A549 (cell line): ENCODE data around the gene CDC42BPG. TPM values are rescaled to one million over a fixed set of nuclear protein-coding genes. Genes with fewer than 3 reads are reported as not detected.

Experiments used
- ATAC-seq, 2 experiments: fragments of 200-7000 bp in 1 of 2; fragments of >200 bp in 1 of 2; cut with Nextera tagmentation in 1 of 2; cut with Tn5 transposase in 1 of 2; 3 replicates each; pipeline versions ENCODE4 v1.8.0 to v1.9.1; 2018 to 2020; ENCODE audit warnings: mild to moderate bottlenecking in 1 of 2, moderate library complexity in 1 of 2
- CTCF ChIA-PET: fragments of 300-600 bp; sonication (Branson Sonifier 250); formaldehyde crosslinking; extraction: SDS; loops from one replicate; lab custom pipeline; 2021; ENCODE audit warnings: antibody characterized with exemption, inconsistent platforms; lab: Yijun Ruan, JAX
- POLR2A ChIA-PET: fragments of 350-600 bp; formaldehyde crosslinking; extraction: SDS; loops from one replicate; lab custom pipeline; 2021; ENCODE audit warnings: antibody characterized with exemption, inconsistent platforms; lab: Yijun Ruan, JAX
- DNase-seq, 2 experiments: peaks; one replicate each; pipeline versions ENCODE4 v3.0.0 to v3.0.0-alpha.2; 2011 to 2016; ENCODE audit warnings: low read depth in 1 of 2, low spot score in 1 of 2
- FAIRE-seq: peaks from 2 replicates; lab custom pipeline; 2011; peaks lifted over from hg19 to GRCh38; lab: Jason Lieb, UNC
- H3K27ac ChIP-seq, 2 experiments: fragments of >200 bp; sonication (Bioruptor Twin); formaldehyde crosslinking; 3 replicates each; pipeline ENCODE4 v1.5.1; 2016 to 2017
- H3K4me1 ChIP-seq: fragments of >200 bp; sonication (Bioruptor Twin); formaldehyde crosslinking; 3 replicates; pipeline ENCODE4 v1.6.1; 2016
- H3K4me2 ChIP-seq: fragments of >200 bp; sonication (Bioruptor Twin); formaldehyde crosslinking; 3 replicates; pipeline ENCODE4 v1.6.1; 2016
- H3K4me3 ChIP-seq: fragments of >200 bp; sonication (Bioruptor Twin); formaldehyde crosslinking; 3 replicates; pipeline ENCODE4 v1.5.1; 2016
- H3K9me3 ChIP-seq: fragments of >200 bp; sonication (Bioruptor Twin); formaldehyde crosslinking; 3 replicates; pipeline ENCODE4 v1.6.1; 2016
- CTCF ChIP-seq: fragments of >200 bp; sonication (Bioruptor Twin); formaldehyde crosslinking; IDR thresholded peaks from 3 replicates; pipeline ENCODE4 v1.5.1; 2016
- FOSB ChIP-seq: fragments of 250-450 bp; sonication (Bioruptor Pico); IDR thresholded peaks from 2 replicates; pipeline ENCODE4 v1.5.0; 2020; ENCODE audit warnings: mild to moderate bottlenecking, moderate library complexity
- GATA3 ChIP-seq: IDR thresholded peaks from 2 replicates; pipeline ENCODE4 v1.6.1; 2012; ENCODE audit warnings: borderline replicate concordance
- HOXA7 ChIP-seq: fragments of 250-450 bp; sonication (Bioruptor Pico); IDR thresholded peaks from 2 replicates; pipeline ENCODE4 v1.5.0; 2020; ENCODE audit warnings: mild to moderate bottlenecking, moderate library complexity
- HOXB13 ChIP-seq: fragments of 250-450 bp; sonication (Bioruptor Pico); IDR thresholded peaks from 2 replicates; pipeline ENCODE4 v1.5.0; 2020; ENCODE audit warnings: low read depth, mild to moderate bottlenecking, moderate library complexity
- NR3C1 ChIP-seq: fragments of >200 bp; sonication (Bioruptor Twin); formaldehyde crosslinking; IDR thresholded peaks from 3 replicates; pipeline ENCODE4 v1.6.1; 2017
- PBX3 ChIP-seq: IDR thresholded peaks from 2 replicates; pipeline ENCODE4 v1.6.1; 2012
- RAD21 ChIP-seq, 2 experiments: fragments of >200 bp in 1 of 2; sonication (Bioruptor Twin) in 1 of 2; formaldehyde crosslinking in 1 of 2; IDR thresholded peaks in 1 of 2; conservative IDR thresholded peaks in 1 of 2; 2 replicates in 1 of 2; 3 replicates in 1 of 2; pipeline ENCODE4 v1.6.1; 2012 to 2018; ENCODE audit warnings: inconsistent platforms in 1 of 2
- RNF2 ChIP-seq: fragments of 200-600 bp; sonication (generic); IDR thresholded peaks from 2 replicates; pipeline ENCODE4 v1.6.1; 2016; ENCODE audit warnings: low read depth, mild to moderate bottlenecking, antibody characterized with exemption, moderate library complexity, borderline replicate concordance
- SMC3 ChIP-seq: fragments of >200 bp; sonication (Bioruptor Twin); formaldehyde crosslinking; IDR thresholded peaks from 3 replicates; pipeline ENCODE4 v1.6.1; 2018; ENCODE audit warnings: inconsistent platforms
- ZNF302 ChIP-seq: fragments of 250-450 bp; sonication (Bioruptor Pico); IDR thresholded peaks from 2 replicates; pipeline ENCODE4 v1.9.0; 2021; ENCODE audit warnings: inconsistent platforms, mild to moderate bottlenecking, moderate library complexity
- WGBS: methylation state at CpG from one replicate; pipeline ENCODE4 v1.1.6; 2017; ENCODE audit errors: missing lambda C conversion rate; 5-methylcytosine and 5-hydroxymethylcytosine counted together
- polyA plus RNA-seq, 4 experiments: library from polyadenylated mRNA; depleted of rRNA in 3 of 4; stranded (reverse); fragments of >200 nt; fragmentation: RNase III in 1 of 4; extraction: RNeasy Plus Mini Kit Qiagen cat#74134 plus additional on column Dnase treatment in 1 of 4; gene quantifications; 2 replicates in 3 of 4; 3 replicates in 1 of 4; pipeline ENCODE4 v1.2.3, GENCODE V29; 2011 to 2017

The CDC42BPG gene
- polyA plus RNA-seq, 2 of the 4 experiments (the other 2 are of a cell fraction) = 0.35 to 1.0 TPM

- FAIRE-seq = no peak
- H3K4me1 ChIP-seq = no peaks in the 10 kb centered on the region
- ATAC-seq = no peak; a peak in 1 of 6 replicates
- no peaks in the 10 kb centered on the region for H3K9me3 ChIP-seq
- POLR2A ChIA-PET = no interaction called here
- no peak overlapping the region for H3K27ac ChIP-seq
- DNase-seq = no peak
- 71% methylated on average over 6 of the region's 9 CpGs for WGBS
- H3K4me2 ChIP-seq = no peak overlapping the region
- no peak for TF ChIP-seq ZNF302 (CRISPR knock-in tag)
- TF ChIP-seq FOSB (CRISPR knock-in tag) = no peak
- TF ChIP-seq GATA3 = no peak
- no peak for TF ChIP-seq NR3C1
- TF ChIP-seq RAD21 (conservative IDR thresholded peaks at IDR 0.05 in 1 of 2, IDR thresholded peaks at IDR 0.05 in 1 of 2) = no peak
- no peak for TF ChIP-seq PBX3
- CTCF ChIA-PET = interaction anchor here (0.5 to 9.7 kb wide), 26 partner anchors 11 to 562 kb away, joined by 3 to 79 read pairs (median 4); partner anchors contain the start of genes ARL2, CDC42BPG, MAP4K2 and MEN1
- H3K4me3 ChIP-seq = no peak overlapping the region
These were observed 55.9 kb downstream of the CDC42BPG start for GRCh38 chr11:64788321-64789215.

GRCh38 chr11:64787526-64788320 lies 56.7 kb downstream of the CDC42BPG start:
- 40% methylated on average over 15 of the region's 15 CpGs for WGBS
- TF ChIP-seq HOXB13 (CRISPR knock-in tag) = no peak
- TF ChIP-seq CTCF = peak; percentile 81
- peak; percentile 75 to 84 for TF ChIP-seq RAD21 (conservative IDR thresholded peaks at IDR 0.05 in 1 of 2, IDR thresholded peaks at IDR 0.05 in 1 of 2)
- peak; percentile 75 for TF ChIP-seq SMC3
- no peak for TF ChIP-seq RNF2
- Histone ChIP-seq H3K9me3 (no peaks in the 10 kb centered on the region), H3K27ac (peak overlapping the region in 1 of 2 experiments; percentile 39; a peak in 1 of 6 replicates), H3K4me3 (no peak overlapping the region), H3K4me1 (no peaks in the 10 kb centered on the region), H3K4me2 (no peak overlapping the region)
- ChIA-PET CTCF (interaction anchor here (0.5 to 9.7 kb wide), 26 partner anchors 10 to 343 kb away, joined by 3 to 79 read pairs (median 4); partner anchors contain the start of genes ARL2, CDC42BPG, MAP4K2 and MEN1), POLR2A (no interaction called here)
- FAIRE-seq (no peak), ATAC-seq (peak; percentile 74 to 93), DNase-seq (peak; percentile 72 to 89)

GRCh38 chr11:64786308-64786707 lies 58.1 kb downstream of the CDC42BPG start:
- FAIRE-seq (no peak), DNase-seq (no peak), ATAC-seq (no peak)
- Histone ChIP-seq H3K4me2 (no peak overlapping the region), H3K4me3 (no peak overlapping the region), H3K27ac (no peak overlapping the region), H3K9me3 (no peaks in the 10 kb centered on the region), H3K4me1 (no peaks in the 10 kb centered on the region)
- CTCF ChIA-PET = interaction anchor here (0.7 to 9.7 kb wide), 15 partner anchors 9 to 228 kb away, joined by 3 to 79 read pairs (median 4); partner anchors contain the start of genes ARL2, CDC42BPG, MAP4K2 and MEN1
- POLR2A ChIA-PET = no interaction called here
- 85% methylated on average over 10 of the region's 10 CpGs for WGBS
- no peak for TF ChIP-seq HOXA7 (CRISPR knock-in tag)
